Mesothelial cell of epicardium (in vitro differentiated cells): Measurements from ENCODE around the gene KCNT2. TPM values are rescaled to one million over a fixed set of nuclear protein-coding genes. Genes with fewer than 3 reads are reported as not detected.

ENCODE experiments used
- DNase-seq, 2 experiments: peaks; one replicate each; pipeline ENCODE4 v3.0.0; 2021; ENCODE audit warnings: low spot score in 2 of 2; ENCODE audit not compliant: unreplicated experiment in 2 of 2
- H3K27ac Mint-ChIP-seq: 2 replicates; pipeline ENCODE4 v1.8.0; 2021; ENCODE audit warnings: mixed read lengths
- H3K27me3 Mint-ChIP-seq: 2 replicates; pipeline ENCODE4 v1.8.0; 2021; ENCODE audit warnings: low read depth, mixed read lengths
- H3K36me3 Mint-ChIP-seq: 2 replicates; pipeline ENCODE4 v1.8.0; 2021; ENCODE audit warnings: mixed read lengths
- H3K4me1 Mint-ChIP-seq: 2 replicates; pipeline ENCODE4 v1.8.0; 2021; ENCODE audit warnings: mixed read lengths
- H3K4me3 Mint-ChIP-seq: 2 replicates; pipeline ENCODE4 v1.8.0; 2021; ENCODE audit warnings: mild to moderate bottlenecking, moderate library complexity, mixed read lengths
- H3K9me3 Mint-ChIP-seq: 2 replicates; pipeline ENCODE4 v1.8.0; 2021; ENCODE audit warnings: mixed read lengths
- total RNA-seq: library from RNA; stranded (reverse); gene quantifications from 3 replicates; pipeline ENCODE4 v1.2.1, GENCODE V29; 2021
- TF ChIP-seq, protein P1 (sequence below): fragments of 200-600 bp; sonication (generic); IDR thresholded peaks from one replicate; pipeline ENCODE4 v1.5.0; 2021; ENCODE audit warnings: antibody characterized with exemption; ENCODE audit not compliant: unreplicated experiment

KCNT2 gene
- total RNA-seq, 1 donor from 2014 or later = 25.6 TPM

DNA sequence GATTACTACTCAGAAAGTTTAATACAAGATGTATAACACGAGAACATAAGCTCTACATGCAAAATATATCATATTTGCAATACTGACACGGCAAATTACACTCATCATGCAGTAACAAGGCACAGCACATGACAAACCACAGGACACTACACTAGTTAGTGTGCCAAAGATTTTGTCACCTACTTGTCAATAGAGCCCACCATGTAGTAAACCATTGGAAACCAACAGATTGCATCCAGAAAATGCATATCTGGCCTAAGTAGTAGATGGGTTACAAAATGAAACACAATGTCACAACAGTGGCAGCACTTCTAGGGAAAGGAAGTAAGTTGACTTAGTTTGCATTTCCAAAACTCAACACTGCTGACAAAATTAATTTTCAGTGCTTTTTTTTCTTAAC is 288.9 kb downstream of the KCNT2 start:
- TF ChIP-seq, protein P1, sequence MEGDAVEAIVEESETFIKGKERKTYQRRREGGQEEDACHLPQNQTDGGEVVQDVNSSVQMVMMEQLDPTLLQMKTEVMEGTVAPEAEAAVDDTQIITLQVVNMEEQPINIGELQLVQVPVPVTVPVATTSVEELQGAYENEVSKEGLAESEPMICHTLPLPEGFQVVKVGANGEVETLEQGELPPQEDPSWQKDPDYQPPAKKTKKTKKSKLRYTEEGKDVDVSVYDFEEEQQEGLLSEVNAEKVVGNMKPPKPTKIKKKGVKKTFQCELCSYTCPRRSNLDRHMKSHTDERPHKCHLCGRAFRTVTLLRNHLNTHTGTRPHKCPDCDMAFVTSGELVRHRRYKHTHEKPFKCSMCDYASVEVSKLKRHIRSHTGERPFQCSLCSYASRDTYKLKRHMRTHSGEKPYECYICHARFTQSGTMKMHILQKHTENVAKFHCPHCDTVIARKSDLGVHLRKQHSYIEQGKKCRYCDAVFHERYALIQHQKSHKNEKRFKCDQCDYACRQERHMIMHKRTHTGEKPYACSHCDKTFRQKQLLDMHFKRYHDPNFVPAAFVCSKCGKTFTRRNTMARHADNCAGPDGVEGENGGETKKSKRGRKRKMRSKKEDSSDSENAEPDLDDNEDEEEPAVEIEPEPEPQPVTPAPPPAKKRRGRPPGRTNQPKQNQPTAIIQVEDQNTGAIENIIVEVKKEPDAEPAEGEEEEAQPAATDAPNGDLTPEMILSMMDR = no peak
- H3K4me1 Mint-ChIP-seq = no peaks in the 10 kb centered on the region
- no peaks in the 10 kb centered on the region for H3K36me3 Mint-ChIP-seq
- no peak overlapping the region for H3K27ac Mint-ChIP-seq
- H3K9me3 Mint-ChIP-seq = no peaks in the 10 kb centered on the region
- H3K27me3 Mint-ChIP-seq = no peaks in the 10 kb centered on the region
- no peak overlapping the region for H3K4me3 Mint-ChIP-seq
- no peak for DNase-seq

DNA sequence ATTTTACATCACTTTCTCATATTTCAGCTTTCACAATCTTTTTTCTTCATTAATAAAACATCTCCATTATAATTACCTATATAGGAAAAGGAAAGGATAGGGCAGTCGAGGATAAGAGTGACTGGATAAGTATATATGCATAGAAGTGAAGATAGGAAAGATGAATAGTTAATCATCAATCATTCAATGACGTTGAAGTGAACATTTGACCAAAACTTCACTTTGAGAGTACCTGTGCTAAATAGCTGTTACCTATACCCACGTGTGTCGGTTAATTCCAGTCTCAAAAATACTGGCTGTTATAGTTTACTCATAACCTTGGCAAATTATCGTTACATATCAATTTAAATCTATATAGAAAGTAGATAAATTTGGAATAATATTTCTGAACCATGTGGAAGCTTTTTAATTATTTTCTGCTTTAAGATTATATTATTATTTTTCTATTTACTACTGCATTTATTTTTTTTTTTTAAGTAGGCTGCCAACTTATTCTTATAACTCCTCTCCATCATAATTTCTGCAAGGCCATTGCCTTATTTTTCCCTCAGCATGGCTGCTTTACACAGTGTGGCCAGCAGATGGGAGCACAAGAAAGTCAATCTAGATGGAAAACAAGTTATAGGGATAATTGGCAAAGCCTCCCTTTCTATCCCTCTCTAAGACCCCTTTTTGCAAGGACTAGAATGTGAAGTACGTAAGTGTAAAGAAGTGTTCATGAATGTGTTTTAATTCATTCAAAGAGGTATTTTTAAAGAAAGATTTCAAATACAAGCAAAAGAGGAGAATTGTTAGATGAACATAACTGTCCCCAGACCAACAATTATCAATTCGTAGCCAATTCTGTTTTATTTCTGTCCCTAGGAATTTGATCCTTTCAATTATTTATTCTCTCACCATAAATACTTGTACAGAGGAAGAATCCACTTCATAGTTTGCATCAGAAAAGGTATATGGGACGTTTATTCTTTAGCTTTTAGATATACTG is 290.4 kb downstream of the KCNT2 start:
- peaks cover 5% of the 10 kb centered on the region for H3K4me1 Mint-ChIP-seq
- H3K27ac Mint-ChIP-seq = no peak overlapping the region
- H3K9me3 Mint-ChIP-seq = no peaks in the 10 kb centered on the region
- H3K27me3 Mint-ChIP-seq = no peaks in the 10 kb centered on the region
- no peak overlapping the region for H3K4me3 Mint-ChIP-seq
- TF ChIP-seq, protein P1 = peak; percentile 48
- DNase-seq = peak in 1 of 2 experiments; percentile 46
- H3K36me3 Mint-ChIP-seq = peaks cover 2% of the 10 kb centered on the region

DNA sequence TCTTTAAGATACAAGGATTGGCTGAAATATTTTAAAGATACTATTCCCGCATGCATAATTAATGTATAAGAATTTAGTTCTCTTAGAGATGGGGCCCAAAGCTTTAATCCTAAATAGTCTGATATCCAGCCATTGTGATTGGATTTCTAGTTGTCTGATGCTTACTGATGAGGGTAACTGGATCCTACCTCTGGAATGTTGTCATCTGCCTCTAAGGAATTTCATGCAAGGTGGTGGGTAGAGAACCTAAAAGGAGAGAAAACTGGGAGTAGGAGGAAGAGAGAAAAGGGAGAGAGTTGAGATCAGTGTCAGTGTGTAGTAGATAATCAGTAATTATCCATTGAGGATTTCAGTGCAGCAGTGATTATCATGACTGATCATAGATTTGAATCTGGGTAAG is 295.5 kb downstream of the KCNT2 start:
- peaks cover 12% of the 10 kb centered on the region for H3K36me3 Mint-ChIP-seq

DNA sequence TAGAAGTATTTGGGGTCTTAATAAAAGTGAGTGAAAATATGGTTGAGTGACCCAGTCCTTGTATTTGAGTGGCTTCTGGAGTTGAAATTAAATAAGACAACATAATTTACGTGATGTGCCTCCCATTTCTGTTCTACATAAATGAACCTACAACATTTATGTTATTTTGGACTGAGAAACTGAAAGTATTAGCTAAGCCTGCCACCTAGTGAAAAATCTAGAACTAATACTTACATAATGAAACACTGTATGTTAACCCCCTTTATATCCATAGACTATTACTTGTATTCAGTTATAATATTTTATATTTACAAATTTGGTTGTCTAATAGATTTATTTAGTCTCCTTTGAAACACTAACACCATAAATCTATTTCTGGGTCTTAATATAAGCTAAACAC is 298.9 kb downstream of the KCNT2 start:
- no peaks in the 10 kb centered on the region for H3K27me3 Mint-ChIP-seq
- H3K9me3 Mint-ChIP-seq = peaks cover 5% of the 10 kb centered on the region
- DNase-seq = no peak
- H3K36me3 Mint-ChIP-seq = peaks cover 12% of the 10 kb centered on the region
- no peak overlapping the region for H3K4me3 Mint-ChIP-seq
- TF ChIP-seq, protein P1 = no peak
- peaks cover 6% of the 10 kb centered on the region for H3K4me1 Mint-ChIP-seq
- H3K27ac Mint-ChIP-seq = no peak overlapping the region

More for the DNA sequence above, 295.5 kb downstream of the KCNT2 start:
- H3K27ac Mint-ChIP-seq = no peak overlapping the region
- no peak for DNase-seq
- peaks cover 6% of the 10 kb centered on the region for H3K4me1 Mint-ChIP-seq
- H3K4me3 Mint-ChIP-seq = no peak overlapping the region
- TF ChIP-seq, protein P1 = no peak
- no peaks in the 10 kb centered on the region for H3K27me3 Mint-ChIP-seq
- peaks cover 5% of the 10 kb centered on the region for H3K9me3 Mint-ChIP-seq

DNA sequence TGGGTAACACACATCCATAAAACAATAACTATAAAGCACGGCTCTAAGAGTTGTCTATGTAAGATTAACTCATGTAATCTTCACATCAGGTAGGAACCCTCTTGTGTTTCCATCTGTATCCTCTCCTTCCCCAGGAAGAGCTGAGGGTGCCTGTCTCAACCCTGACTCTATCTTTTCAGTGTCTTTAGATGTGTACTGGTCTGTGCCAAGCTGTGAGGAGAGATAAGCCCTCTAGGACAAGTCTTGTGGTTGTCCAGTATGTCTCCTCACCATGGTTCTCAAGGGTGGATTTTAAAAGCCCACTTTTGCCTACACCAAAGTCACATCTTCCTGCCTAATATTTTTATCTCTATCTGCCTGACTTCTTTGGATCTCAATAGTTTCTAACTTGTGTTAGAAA is 300.1 kb downstream of the KCNT2 start:
- DNase-seq = no peak
- peaks cover 12% of the 10 kb centered on the region for H3K36me3 Mint-ChIP-seq
- H3K27ac Mint-ChIP-seq = no peak overlapping the region
- TF ChIP-seq, protein P1 = no peak
- H3K4me3 Mint-ChIP-seq = no peak overlapping the region
- peaks cover 7% of the 10 kb centered on the region for H3K4me1 Mint-ChIP-seq
- peaks cover 5% of the 10 kb centered on the region for H3K9me3 Mint-ChIP-seq
- H3K27me3 Mint-ChIP-seq = no peaks in the 10 kb centered on the region
